ENCODE data around the gene PIK3R1.

The PIK3R1 gene

DNA sequence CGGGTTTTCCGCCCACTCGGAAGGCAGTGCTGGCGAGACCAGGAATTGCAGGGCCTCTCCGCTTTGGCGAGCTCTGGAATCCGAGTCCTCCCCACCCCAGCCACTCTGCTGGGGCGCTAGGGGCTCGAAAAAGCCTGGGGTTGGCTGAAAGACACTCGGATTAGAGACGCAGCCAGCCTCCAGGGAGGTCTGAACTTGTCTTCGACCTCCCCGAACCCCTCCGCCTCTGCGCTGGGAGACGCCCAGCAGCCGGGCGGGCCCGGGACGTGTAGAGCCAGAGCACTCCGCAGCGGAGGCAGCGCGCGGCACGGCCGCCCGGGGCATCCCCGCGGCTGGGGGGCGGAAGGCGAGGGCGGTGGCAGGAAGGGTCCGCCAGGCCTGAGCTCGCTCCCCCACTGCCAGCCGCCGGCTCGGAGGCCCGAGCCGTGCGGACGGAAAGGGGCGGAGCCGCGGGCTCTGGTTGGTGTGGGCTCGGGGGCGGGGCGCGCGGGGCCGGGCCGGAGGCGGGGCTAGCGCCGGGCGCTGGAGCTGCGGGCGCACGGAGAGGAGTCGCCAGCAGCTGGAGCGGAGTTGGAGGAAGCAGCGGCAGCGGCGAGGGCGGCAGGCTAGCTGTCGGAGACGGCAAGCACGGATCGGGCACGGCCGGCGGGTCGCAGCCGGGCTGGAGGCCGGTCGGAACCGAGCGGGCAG is at the start of gene PIK3R1:
TSS of gene PIK3R1 (plus strand) at position 549 of the 690 bp plus-strand sequence. CDS start 10,920 bp downstream, outside the sequence.
- peak; percentile 98 for DNase-seq (ENCODE audit: low read depth)

DNA sequence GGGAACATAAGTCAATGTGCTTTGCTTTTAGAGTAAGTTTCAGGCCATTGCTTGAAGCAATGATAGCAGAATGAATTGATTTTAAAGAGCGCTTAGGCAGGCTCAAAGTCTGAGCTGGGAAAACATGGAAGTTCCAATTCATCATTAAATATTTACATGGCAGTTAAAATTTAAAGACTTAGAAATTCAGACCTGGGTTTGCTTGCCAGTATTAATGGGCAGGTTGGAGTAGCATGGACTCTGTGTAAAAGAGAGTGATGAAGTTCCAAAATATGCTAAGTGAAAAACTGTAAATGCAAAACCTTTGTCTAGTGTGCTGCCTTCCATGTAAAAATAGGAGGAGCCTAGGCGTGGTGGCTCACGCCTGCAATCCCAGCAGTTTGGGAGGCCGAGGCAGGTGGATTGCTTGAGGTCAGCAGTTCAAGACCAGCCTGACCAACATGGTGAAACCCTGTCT is 48.3 kb upstream of the PIK3R1 start:
- no peak for DNase-seq (ENCODE audit: low read depth)
- Histone ChIP-seq H3K9me3 (ENCODE audit: control insufficient read depth, low read length) (no peaks in the 10 kb centered on the region), H3K4me1 (ENCODE audit: control insufficient read depth, insufficient read depth, low read length) (peaks cover 30% of the 10 kb centered on the region)

More for the DNA sequence above, at the start of gene PIK3R1:
- H3K9ac ChIP-seq (ENCODE audit: low read length), result peak within 1 kb of the TSS; percentile 99
- H3K4me3 ChIP-seq (ENCODE audit: low read length), result peak within 1 kb of the TSS; percentile 90
- H3K36me3 ChIP-seq (ENCODE audit: control insufficient read depth, insufficient read depth, low read length, severe bottlenecking), result peaks cover 2% of the 10 kb centered on the region
- H3K9me3 ChIP-seq (ENCODE audit: control insufficient read depth, low read length), result peaks cover 3% of the 10 kb centered on the region
- no peaks in the 10 kb centered on the region for H3K27me3 ChIP-seq (replicated peaks; ENCODE audit: control insufficient read depth, insufficient read depth, low read length)
- H3K4me1 ChIP-seq (ENCODE audit: control insufficient read depth, insufficient read depth, low read length), result peaks cover 30% of the 10 kb centered on the region

GRCh38 chr5:68169903-68170302 is 45.7 kb upstream of the PIK3R1 start:
- Histone ChIP-seq H3K9ac (ENCODE audit: low read length) (peak overlapping the region; percentile 87), H3K27me3 (replicated peaks; ENCODE audit: control insufficient read depth, insufficient read depth, low read length) (no peaks in the 10 kb centered on the region), H3K9me3 (ENCODE audit: control insufficient read depth, low read length) (no peaks in the 10 kb centered on the region), H3K36me3 (ENCODE audit: control insufficient read depth, insufficient read depth, low read length, severe bottlenecking) (no peaks in the 10 kb centered on the region), H3K4me3 (ENCODE audit: low read length) (peak overlapping the region; percentile 72), H3K4me1 (ENCODE audit: control insufficient read depth, insufficient read depth, low read length) (peaks cover 42% of the 10 kb centered on the region)
- DNase-seq (ENCODE audit: low read depth), result no peak

More for the DNA sequence above, 48.3 kb upstream of the PIK3R1 start:
- Histone ChIP-seq H3K27me3 (replicated peaks; ENCODE audit: control insufficient read depth, insufficient read depth, low read length) (no peaks in the 10 kb centered on the region), H3K9ac (ENCODE audit: low read length) (no peak overlapping the region), H3K36me3 (ENCODE audit: control insufficient read depth, insufficient read depth, low read length, severe bottlenecking) (no peaks in the 10 kb centered on the region), H3K4me3 (ENCODE audit: low read length) (no peak overlapping the region)

- Histone ChIP-seq H3K4me1 (ENCODE audit: control insufficient read depth, insufficient read depth, low read length) (peaks cover 42% of the 10 kb centered on the region), H3K4me3 (ENCODE audit: low read length) (peak overlapping the region; percentile 72), H3K36me3 (ENCODE audit: control insufficient read depth, insufficient read depth, low read length, severe bottlenecking) (no peaks in the 10 kb centered on the region), H3K27me3 (replicated peaks; ENCODE audit: control insufficient read depth, insufficient read depth, low read length) (no peaks in the 10 kb centered on the region), H3K9me3 (ENCODE audit: control insufficient read depth, low read length) (no peaks in the 10 kb centered on the region), H3K9ac (ENCODE audit: low read length) (peak overlapping the region; percentile 87)
- DNase-seq (ENCODE audit: low read depth), result peak; percentile 36
Measured at GRCh38 chr5:68170826-68171558, 44.6 kb upstream of the PIK3R1 start.

- H3K4me1 ChIP-seq (ENCODE audit: control insufficient read depth, insufficient read depth, low read length), result peaks cover 42% of the 10 kb centered on the region
- no peaks in the 10 kb centered on the region for H3K9me3 ChIP-seq (ENCODE audit: control insufficient read depth, low read length)
- no peaks in the 10 kb centered on the region for H3K27me3 ChIP-seq (replicated peaks; ENCODE audit: control insufficient read depth, insufficient read depth, low read length)
- peak overlapping the region; percentile 87 for H3K9ac ChIP-seq (ENCODE audit: low read length)
- peak overlapping the region; percentile 8 for H3K4me3 ChIP-seq (ENCODE audit: low read length)
- DNase-seq (ENCODE audit: low read depth), result no peak
- no peaks in the 10 kb centered on the region for H3K36me3 ChIP-seq (ENCODE audit: control insufficient read depth, insufficient read depth, low read length, severe bottlenecking)
Measured at GRCh38 chr5:68172314-68172713, 43.2 kb upstream of the PIK3R1 start.

- H3K36me3 ChIP-seq (ENCODE audit: control insufficient read depth, insufficient read depth, low read length, severe bottlenecking), result no peaks in the 10 kb centered on the region
- no peak for DNase-seq (ENCODE audit: low read depth)
- H3K4me3 ChIP-seq (ENCODE audit: low read length), result no peak overlapping the region
- H3K9ac ChIP-seq (ENCODE audit: low read length), result peak overlapping the region; percentile 87
- peaks cover 42% of the 10 kb centered on the region for H3K4me1 ChIP-seq (ENCODE audit: control insufficient read depth, insufficient read depth, low read length)
- H3K9me3 ChIP-seq (ENCODE audit: control insufficient read depth, low read length), result no peaks in the 10 kb centered on the region
- H3K27me3 ChIP-seq (replicated peaks; ENCODE audit: control insufficient read depth, insufficient read depth, low read length), result no peaks in the 10 kb centered on the region
Measured at GRCh38 chr5:68173007-68173406, 42.5 kb upstream of the PIK3R1 start.

- Histone ChIP-seq H3K9ac (ENCODE audit: low read length) (no peak overlapping the region), H3K4me1 (ENCODE audit: control insufficient read depth, insufficient read depth, low read length) (peaks cover 22% of the 10 kb centered on the region), H3K27me3 (replicated peaks; ENCODE audit: control insufficient read depth, insufficient read depth, low read length) (no peaks in the 10 kb centered on the region), H3K9me3 (ENCODE audit: control insufficient read depth, low read length) (no peaks in the 10 kb centered on the region), H3K4me3 (ENCODE audit: low read length) (no peak overlapping the region), H3K36me3 (ENCODE audit: control insufficient read depth, insufficient read depth, low read length, severe bottlenecking) (no peaks in the 10 kb centered on the region)
- no peak for DNase-seq (ENCODE audit: low read depth)
Measured at GRCh38 chr5:68176253-68176652, 39.3 kb upstream of the PIK3R1 start.

GRCh38 chr5:68176802-68177479 is 38.6 kb upstream of the PIK3R1 start:
- H3K36me3 ChIP-seq (ENCODE audit: control insufficient read depth, insufficient read depth, low read length, severe bottlenecking), result no peaks in the 10 kb centered on the region
- no peak for DNase-seq (ENCODE audit: low read depth)
- H3K9me3 ChIP-seq (ENCODE audit: control insufficient read depth, low read length), result no peaks in the 10 kb centered on the region
- H3K4me1 ChIP-seq (ENCODE audit: control insufficient read depth, insufficient read depth, low read length), result peaks cover 16% of the 10 kb centered on the region
- H3K27me3 ChIP-seq (replicated peaks; ENCODE audit: control insufficient read depth, insufficient read depth, low read length), result no peaks in the 10 kb centered on the region
- no peak overlapping the region for H3K4me3 ChIP-seq (ENCODE audit: low read length)
- no peak overlapping the region for H3K9ac ChIP-seq (ENCODE audit: low read length)

DNA sequence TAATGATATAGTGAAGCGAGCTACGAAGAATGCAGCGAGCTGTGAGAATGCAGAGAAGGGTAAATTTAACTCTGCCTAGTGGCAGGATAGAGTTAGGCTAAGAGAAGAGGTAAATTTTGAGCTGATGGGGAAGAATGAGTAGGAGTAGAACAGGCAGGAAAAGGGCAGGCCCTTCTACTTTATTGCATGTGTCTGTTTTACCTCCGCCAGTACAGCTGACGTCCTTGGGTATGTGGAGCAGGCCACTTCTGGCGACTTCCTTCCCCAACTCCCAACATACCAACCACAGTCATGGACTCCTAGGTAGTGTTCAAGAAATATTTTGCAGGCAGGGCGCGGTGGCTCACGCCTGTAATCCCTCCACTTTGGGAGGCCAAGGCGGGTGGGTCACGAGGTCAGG is 37.9 kb upstream of the PIK3R1 start:
- no peaks in the 10 kb centered on the region for H3K36me3 ChIP-seq (ENCODE audit: control insufficient read depth, insufficient read depth, low read length, severe bottlenecking)
- no peak for DNase-seq (ENCODE audit: low read depth)

DNA sequence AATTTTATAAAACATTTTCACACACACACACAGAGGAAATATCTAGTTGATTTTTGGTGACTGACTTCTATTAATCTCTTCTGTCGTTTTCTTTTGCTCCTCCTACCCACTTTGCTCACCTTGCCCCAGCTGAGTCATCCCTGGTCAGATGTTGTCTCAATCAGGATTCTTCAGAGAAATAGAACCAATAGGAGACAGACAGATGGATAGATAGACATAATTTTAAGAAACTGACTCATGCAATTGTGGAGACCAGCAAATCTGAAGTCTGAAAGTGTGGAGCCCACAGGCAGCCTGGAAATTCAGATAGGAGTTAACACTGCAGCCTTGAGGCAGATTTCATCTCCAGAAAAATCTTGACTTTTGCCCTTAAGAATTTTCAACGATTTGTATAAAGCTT is 37.0 kb upstream of the PIK3R1 start:
- Histone ChIP-seq H3K4me3 (ENCODE audit: low read length) (no peak overlapping the region), H3K9me3 (ENCODE audit: control insufficient read depth, low read length) (no peaks in the 10 kb centered on the region), H3K36me3 (ENCODE audit: control insufficient read depth, insufficient read depth, low read length, severe bottlenecking) (no peaks in the 10 kb centered on the region), H3K9ac (ENCODE audit: low read length) (no peak overlapping the region), H3K27me3 (replicated peaks; ENCODE audit: control insufficient read depth, insufficient read depth, low read length) (no peaks in the 10 kb centered on the region), H3K4me1 (ENCODE audit: control insufficient read depth, insufficient read depth, low read length) (peaks cover under 1% of the 10 kb centered on the region)
- DNase-seq (ENCODE audit: low read depth), result no peak

More for the DNA sequence above, 37.9 kb upstream of the PIK3R1 start:
- H3K4me3 ChIP-seq (ENCODE audit: low read length), result no peak overlapping the region
- peaks cover 8% of the 10 kb centered on the region for H3K4me1 ChIP-seq (ENCODE audit: control insufficient read depth, insufficient read depth, low read length)
- H3K27me3 ChIP-seq (replicated peaks; ENCODE audit: control insufficient read depth, insufficient read depth, low read length), result no peaks in the 10 kb centered on the region
- H3K9ac ChIP-seq (ENCODE audit: low read length), result no peak overlapping the region
- H3K9me3 ChIP-seq (ENCODE audit: control insufficient read depth, low read length), result no peaks in the 10 kb centered on the region

All from adipocyte (in vitro differentiated cells).